B cell (primary cell): Measurements from ENCODE around the gene GLIPR1.

Source experiments
- EZH2 ChIP-seq: IDR thresholded peaks from 2 replicates; pipeline ENCODE4 v1.6.1; 2012; ENCODE audit warnings: borderline replicate concordance, low read depth, mild to moderate bottlenecking, moderate library complexity, low read length; ENCODE audit not compliant: insufficient read depth, poor library complexity, severe bottlenecking
- TF ChIP-seq, protein P1 (sequence below): fragments of 200-600 bp; IDR thresholded peaks from one replicate; pipeline ENCODE4 v1.8.0; 2022; ENCODE audit warnings: antibody characterized with exemption, mild to moderate bottlenecking

DNA sequence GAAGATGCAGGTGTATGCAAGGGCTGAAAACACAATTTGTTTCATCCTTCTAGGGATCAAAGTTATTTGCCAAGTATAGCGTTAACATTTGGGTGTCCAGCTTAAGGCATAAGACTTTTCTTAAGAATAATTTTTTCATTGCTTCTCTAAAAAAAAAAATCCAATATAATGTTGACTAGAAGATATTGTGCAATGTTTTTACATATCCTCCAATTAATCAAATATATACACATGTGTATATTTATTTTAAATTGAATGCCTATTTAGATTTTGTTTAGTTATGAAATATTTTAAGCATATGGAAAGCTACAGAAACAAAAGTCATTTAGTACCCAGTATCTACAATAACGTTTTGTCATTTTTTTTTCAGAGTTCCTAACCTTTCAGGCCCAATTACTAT is 59.3 kb downstream of the GLIPR1 start:
- TF ChIP-seq, protein P1, sequence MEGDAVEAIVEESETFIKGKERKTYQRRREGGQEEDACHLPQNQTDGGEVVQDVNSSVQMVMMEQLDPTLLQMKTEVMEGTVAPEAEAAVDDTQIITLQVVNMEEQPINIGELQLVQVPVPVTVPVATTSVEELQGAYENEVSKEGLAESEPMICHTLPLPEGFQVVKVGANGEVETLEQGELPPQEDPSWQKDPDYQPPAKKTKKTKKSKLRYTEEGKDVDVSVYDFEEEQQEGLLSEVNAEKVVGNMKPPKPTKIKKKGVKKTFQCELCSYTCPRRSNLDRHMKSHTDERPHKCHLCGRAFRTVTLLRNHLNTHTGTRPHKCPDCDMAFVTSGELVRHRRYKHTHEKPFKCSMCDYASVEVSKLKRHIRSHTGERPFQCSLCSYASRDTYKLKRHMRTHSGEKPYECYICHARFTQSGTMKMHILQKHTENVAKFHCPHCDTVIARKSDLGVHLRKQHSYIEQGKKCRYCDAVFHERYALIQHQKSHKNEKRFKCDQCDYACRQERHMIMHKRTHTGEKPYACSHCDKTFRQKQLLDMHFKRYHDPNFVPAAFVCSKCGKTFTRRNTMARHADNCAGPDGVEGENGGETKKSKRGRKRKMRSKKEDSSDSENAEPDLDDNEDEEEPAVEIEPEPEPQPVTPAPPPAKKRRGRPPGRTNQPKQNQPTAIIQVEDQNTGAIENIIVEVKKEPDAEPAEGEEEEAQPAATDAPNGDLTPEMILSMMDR: no peak
- TF ChIP-seq EZH2: no peak
